ENCODE data around the gene ADAMTS17.
"Not testable (repeated sequence)": the region's sequence is repeated elsewhere in the genome, so short reads cannot be mapped to it uniquely, and the experiment has no call there.

Gene ADAMTS17

DNA sequence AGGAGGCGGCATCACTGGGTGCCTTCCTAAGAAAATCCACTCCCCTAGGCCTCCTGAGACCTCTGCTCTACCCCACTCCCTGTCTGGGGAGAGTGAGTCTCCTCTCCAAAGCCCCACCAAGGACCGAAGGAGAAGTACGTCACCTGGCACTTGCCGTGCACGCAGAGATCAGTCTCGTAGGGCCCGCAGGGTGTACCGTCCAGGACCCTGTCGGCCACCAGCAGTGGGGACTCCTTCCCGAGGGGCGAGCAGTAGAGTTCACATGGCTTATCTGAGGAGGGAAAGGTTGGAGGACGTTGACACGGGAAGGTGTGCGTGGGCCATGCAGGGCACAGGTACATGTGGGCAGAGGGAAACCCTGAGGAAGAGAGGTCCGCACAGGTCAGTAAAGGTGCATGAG lies 232.9 kb downstream of the ADAMTS17 start:
- no peak for DNase-seq (ENCODE audit: low read depth in 2 of 2)

GRCh38 chr15:100108346-100108745 lies 233.4 kb downstream of the ADAMTS17 start:
- no peak for DNase-seq (ENCODE audit: low read depth in 2 of 2)

DNA sequence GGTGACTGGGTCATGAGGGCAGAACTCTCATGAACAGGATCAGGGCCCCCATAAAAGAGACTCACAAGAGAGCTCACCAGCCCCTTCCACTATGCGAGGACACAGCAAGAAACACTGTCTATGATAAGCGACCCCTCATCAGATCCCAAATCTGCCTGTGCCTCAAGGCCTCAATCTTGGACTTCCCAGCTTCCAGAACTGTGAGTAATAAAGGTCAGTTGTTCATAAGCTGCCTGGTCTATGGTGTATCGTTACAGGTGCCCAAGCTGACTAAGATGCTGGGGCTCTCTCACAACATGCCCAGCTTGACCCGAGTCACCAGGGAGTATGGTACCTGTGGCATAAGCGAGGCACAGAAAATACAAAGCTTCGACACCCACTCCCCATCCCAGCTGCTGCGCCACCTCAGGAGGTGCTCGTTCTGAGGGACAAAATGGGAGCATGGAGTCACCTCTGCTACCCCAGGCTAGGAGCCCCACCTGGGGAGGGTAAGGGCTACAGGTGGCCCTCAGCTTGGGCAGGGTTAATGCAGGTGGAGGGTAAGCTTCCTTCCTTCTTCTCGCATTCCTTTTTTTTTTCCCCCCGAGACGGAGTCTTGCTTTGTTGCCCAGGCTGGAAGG lies 234.1 kb downstream of the ADAMTS17 start:
- no peak for DNase-seq (ENCODE audit: low read depth in 2 of 2)

DNA sequence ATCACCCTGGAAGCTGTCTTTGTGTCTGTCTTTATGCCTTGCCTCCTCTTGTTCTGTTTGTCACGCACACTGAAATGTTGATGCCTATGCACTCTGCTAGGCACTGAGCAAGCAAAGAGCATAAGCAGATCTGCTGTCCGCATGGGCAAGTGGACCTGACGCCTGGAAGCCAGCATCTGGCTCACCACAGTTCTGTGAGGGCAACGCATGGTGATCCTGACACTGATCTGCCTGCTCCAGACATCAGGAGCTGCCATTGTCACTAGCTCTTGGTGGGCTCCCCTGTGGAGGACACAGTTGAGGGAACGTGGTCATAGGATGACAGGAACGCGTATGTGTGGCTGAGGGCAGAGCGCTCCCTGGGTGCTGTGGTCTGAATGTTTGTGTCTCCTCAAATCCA lies 234.6 kb downstream of the ADAMTS17 start:
- DNase-seq (ENCODE audit: low read depth in 2 of 2), result no peak

- DNase-seq (ENCODE audit: low read depth in 2 of 2), result no peak
Measured at GRCh38 chr15:100106732-100107131, 235.0 kb downstream of the ADAMTS17 start.

DNA sequence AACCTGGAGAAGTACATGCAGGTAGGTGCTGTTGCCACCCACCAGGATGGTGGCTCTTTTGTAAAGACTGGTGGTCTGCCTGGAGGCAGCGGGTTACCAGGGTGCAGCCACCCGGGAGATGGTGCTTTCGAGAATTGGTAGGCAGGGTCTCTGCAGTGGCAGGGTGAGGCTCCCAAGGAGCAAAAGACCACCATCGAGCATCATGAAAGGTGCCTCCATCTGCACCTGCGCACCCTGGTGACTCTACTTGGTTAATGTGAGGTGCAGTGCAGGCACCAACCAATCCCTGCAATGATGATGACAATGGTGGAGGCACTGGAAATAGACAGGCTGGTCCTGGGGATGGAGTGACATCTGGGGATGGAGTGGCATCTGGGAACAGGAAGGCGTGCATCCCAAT lies 236.7 kb downstream of the ADAMTS17 start:
- DNase-seq (ENCODE audit: low read depth in 2 of 2), result no peak

- no peak for DNase-seq (ENCODE audit: low read depth in 2 of 2)
Measured at GRCh38 chr15:100104245-100104644, 237.5 kb downstream of the ADAMTS17 start.

- no peak for DNase-seq (ENCODE audit: low read depth in 2 of 2)
Measured at GRCh38 chr15:100103828-100104227, 237.9 kb downstream of the ADAMTS17 start.

GRCh38 chr15:100101426-100102089 lies 240.2 kb downstream of the ADAMTS17 start:
- no peak for DNase-seq (ENCODE audit: low read depth in 2 of 2)

DNA sequence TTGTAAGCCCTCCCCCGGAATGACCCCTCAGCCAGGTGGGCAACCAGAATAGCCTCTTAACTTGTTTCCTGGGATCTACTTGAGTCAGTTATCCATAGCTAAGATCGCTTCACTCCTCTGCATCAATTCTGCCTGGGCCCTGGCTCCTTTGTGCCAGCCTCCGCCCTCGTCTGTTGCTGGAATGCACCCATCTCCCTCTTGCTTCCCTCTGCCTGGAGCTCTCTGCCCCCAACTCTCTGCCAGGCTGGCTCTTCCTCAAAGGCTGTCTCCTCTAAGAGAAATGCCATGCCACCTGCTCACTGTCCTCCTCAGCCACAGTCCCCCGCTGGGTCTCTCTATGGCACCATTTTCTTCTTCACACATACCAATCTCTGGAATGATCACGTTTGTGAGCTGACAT lies 240.8 kb downstream of the ADAMTS17 start:
- no peak for DNase-seq (ENCODE audit: low read depth in 2 of 2)

GRCh38 chr15:100099976-100100375 lies 241.8 kb downstream of the ADAMTS17 start:
- no peak for DNase-seq (ENCODE audit: low read depth in 2 of 2)

DNA sequence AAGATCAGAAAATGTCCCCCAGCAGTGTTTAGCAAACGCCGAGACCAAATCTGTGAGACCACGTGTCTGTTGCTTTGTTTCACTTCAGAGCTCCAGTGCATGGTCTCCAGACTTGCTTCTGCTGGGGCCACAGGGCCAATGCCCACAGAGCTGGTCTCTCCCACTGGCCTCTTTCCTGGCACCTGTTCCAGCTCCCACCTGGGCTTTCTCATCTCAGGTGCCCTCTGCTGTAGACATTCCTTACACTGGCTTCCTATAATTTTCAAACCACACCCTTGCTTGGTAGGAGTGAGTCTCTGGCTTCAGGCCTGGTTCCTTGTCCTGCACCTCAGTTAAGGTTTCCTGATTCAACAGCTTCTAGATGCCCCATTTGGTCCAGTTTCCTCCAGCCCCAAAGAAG lies 243.1 kb downstream of the ADAMTS17 start:
- DNase-seq (ENCODE audit: low read depth in 2 of 2), result no peak

GRCh38 chr15:100097342-100098127 lies 244.2 kb downstream of the ADAMTS17 start:
- no peak for DNase-seq (ENCODE audit: low read depth in 2 of 2)

DNA sequence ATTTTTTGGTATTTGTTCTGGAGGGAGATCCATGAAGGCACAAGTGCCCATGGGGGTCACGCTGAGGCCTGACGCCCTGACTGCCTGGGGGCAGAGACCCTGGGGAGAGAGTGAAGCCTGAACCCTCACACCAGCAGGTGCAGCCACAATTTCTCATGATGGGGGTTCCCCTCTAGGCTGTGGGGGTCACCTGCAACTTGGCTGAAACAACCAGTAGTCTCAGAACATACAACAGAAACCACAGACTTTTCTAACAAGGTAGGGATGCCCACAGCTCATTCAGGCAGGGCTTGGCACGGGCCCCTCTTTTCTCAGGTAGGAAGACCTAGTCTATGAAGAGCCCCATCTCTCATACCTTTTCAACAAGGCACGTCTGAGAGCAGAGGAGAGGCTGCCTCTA lies 245.1 kb downstream of the ADAMTS17 start:
- no peak for DNase-seq (ENCODE audit: low read depth in 2 of 2)

GRCh38 chr15:100096248-100096600 lies 245.6 kb downstream of the ADAMTS17 start:
- no peak for DNase-seq (ENCODE audit: low read depth in 2 of 2)

DNA sequence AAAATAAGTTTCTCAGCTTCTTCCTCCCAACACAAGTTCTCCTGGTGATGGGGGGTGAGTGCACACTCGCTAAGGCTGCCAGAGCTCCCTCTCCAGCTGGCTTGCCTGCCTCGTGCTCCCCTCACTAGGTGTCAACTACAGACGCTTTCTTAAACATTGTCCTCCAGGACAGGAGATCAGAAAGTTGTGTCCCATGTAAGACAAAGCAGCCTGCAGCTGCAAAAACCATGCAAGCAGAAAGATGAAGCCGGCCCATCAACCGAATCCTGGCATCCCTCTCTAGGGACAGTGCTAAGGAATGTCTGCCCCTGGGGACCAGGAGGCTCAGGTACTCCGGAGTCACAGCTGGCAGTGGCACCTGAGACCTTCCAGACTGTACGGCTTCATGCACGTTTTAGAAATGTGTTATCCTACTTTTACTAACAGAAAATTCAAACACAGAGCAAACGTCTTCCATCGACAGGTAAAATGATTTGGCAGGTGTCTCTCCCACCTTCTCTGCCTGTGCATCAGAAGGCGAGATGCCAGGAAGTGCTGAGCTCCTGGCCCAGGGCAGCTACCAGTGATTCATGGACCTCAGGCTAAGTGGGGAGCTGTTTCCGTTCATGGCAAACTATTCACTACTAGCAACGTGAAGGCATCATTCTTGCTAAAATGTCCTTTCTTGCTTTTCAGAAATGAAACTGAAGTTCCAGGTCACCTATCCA lies 246.1 kb downstream of the ADAMTS17 start:
- no peak for DNase-seq (ENCODE audit: low read depth in 2 of 2)

- no peak for DNase-seq (ENCODE audit: low read depth in 2 of 2)
Measured at GRCh38 chr15:100094127-100094510, 247.7 kb downstream of the ADAMTS17 start.

GRCh38 chr15:100093211-100094126 lies 248.3 kb downstream of the ADAMTS17 start:
- no peak for DNase-seq (ENCODE audit: low read depth in 2 of 2)

- no peak for DNase-seq (ENCODE audit: low read depth in 2 of 2)
Measured at GRCh38 chr15:100092034-100092433, 249.7 kb downstream of the ADAMTS17 start.

- DNase-seq (ENCODE audit: low read depth in 2 of 2), result no peak
Measured at GRCh38 chr15:100090411-100090810, 251.4 kb downstream of the ADAMTS17 start.

DNA sequence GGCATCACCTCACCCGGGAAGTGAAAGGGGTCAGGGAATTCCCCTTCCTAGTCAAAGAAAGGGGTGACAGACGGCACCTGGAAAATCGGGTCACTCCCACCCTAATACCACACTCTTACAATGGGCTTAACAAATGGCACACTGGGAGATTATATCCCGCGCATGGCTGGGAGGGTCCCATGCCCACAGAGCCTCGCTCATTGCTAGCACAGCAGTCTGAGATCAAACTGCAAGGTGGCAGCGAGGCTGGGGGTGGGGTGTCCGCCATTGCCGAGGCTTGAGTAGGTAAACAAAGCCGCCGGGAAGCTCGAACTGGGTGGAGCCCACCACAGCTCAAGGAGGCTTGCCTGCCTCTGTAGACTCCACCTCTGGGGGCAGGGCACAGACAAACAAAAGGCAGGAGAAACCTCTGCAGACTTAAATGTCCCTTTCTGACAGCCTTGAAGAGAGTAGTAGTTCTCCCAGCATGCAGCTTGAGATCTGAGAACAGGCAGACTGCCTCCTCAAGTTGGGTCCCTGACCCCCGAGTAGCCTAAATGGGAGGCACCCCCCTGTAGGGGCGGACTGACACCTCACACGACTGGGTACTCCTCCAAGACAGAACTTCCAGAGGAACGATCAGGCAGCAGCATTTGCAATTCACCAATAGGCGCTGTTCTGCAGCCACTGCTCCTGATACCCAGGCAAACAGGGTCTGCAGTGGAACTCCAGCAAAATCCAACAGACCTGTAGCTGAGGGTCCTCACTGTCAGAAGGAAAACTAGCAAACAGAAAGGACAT lies 257.5 kb downstream of the ADAMTS17 start:
- DNase-seq (ENCODE audit: low read depth in 2 of 2), result not testable (repeated sequence)
